OCI-LY1 (cell line): ENCODE data around the gene AGK.

Source experiments
- H2AFZ ChIP-seq: fragments of 200-600 bp; sonication (generic), shearing (Covaris generic); 2 replicates; pipeline ENCODE4 v1.6.0; 2014; ENCODE audit warnings: antibody characterized with exemption, mild to moderate bottlenecking, low read length
- H3F3A ChIP-seq: fragments of 200-600 bp; sonication (generic), shearing (Covaris generic); 2 replicates; pipeline ENCODE4 v1.6.0; 2014; ENCODE audit warnings: mild to moderate bottlenecking, antibody characterized with exemption, low read length, moderate library complexity; ENCODE audit not compliant: insufficient read depth
- H3K27ac ChIP-seq: fragments of 200-600 bp; sonication (generic); 2 replicates; pipeline ENCODE4 v1.5.1; 2014; ENCODE audit warnings: low read length, mixed run types, mild to moderate bottlenecking, low read depth; ENCODE audit not compliant: poor library complexity, severe bottlenecking
- H3K27me3 ChIP-seq: fragments of 200-600 bp; sonication (generic); 2 replicates; pipeline ENCODE4 v1.6.0; 2014; ENCODE audit warnings: antibody characterized with exemption, mild to moderate bottlenecking, low read length, moderate library complexity; ENCODE audit not compliant: insufficient read depth
- H3K36me3 ChIP-seq: fragments of 200-600 bp; sonication (generic); 2 replicates; pipeline ENCODE4 v1.6.1; 2014; ENCODE audit warnings: mild to moderate bottlenecking, antibody characterized with exemption, low read length, moderate library complexity, mixed read lengths; ENCODE audit not compliant: insufficient read depth
- H3K4me1 ChIP-seq: fragments of 200-600 bp; sonication (generic); 2 replicates; pipeline ENCODE4 v1.5.1; 2014; ENCODE audit warnings: mild to moderate bottlenecking, low read length, moderate library complexity; ENCODE audit not compliant: insufficient read depth, severe bottlenecking
- H3K4me2 ChIP-seq: fragments of 200-600 bp; sonication (generic), shearing (Covaris generic); 2 replicates; pipeline ENCODE4 v1.6.1; 2014; ENCODE audit warnings: low read length
- H3K4me3 ChIP-seq: fragments of 200-600 bp; sonication (generic); 2 replicates; pipeline ENCODE4 v1.5.1; 2014; ENCODE audit warnings: low read length, low read depth, mild to moderate bottlenecking, mixed read lengths; ENCODE audit not compliant: poor library complexity, severe bottlenecking
- H3K79me2 ChIP-seq: fragments of 200-600 bp; shearing (Covaris generic); 2 replicates; pipeline ENCODE4 v1.6.1; 2016; ENCODE audit warnings: mixed run types, low read length, mixed read lengths; ENCODE audit not compliant: insufficient read depth
- H3K9ac ChIP-seq: fragments of 200-600 bp; sonication (generic), shearing (Covaris generic); 2 replicates; pipeline ENCODE4 v1.6.1; 2014; ENCODE audit warnings: mild to moderate bottlenecking, low read length, mixed read lengths
- H3K9me2 ChIP-seq: fragments of 200-600 bp; sonication (generic), shearing (Covaris generic); 2 replicates; pipeline ENCODE4 v1.6.1; 2014; ENCODE audit warnings: low read depth, mild to moderate bottlenecking, low read length, mixed read lengths
- H3K9me3 ChIP-seq: fragments of 200-600 bp; shearing (Covaris generic); 2 replicates; pipeline ENCODE4 v1.6.1; 2014; ENCODE audit warnings: low read length, mixed read lengths
- H4K20me1 ChIP-seq: fragments of 200-600 bp; sonication (generic), shearing (Covaris generic); 2 replicates; pipeline ENCODE4 v1.6.0; 2016; ENCODE audit warnings: mild to moderate bottlenecking, low read length; ENCODE audit not compliant: insufficient read depth
- CTCF ChIP-seq: fragments of 200-600 bp; sonication (generic), shearing (Covaris generic); IDR thresholded peaks from 2 replicates; pipeline ENCODE4 v1.5.1; 2017; ENCODE audit warnings: mild to moderate bottlenecking, antibody characterized with exemption, low read length, moderate library complexity, mixed read lengths
- EZH2 ChIP-seq: fragments of 200-600 bp; sonication (generic), shearing (Covaris generic); IDR thresholded peaks from 2 replicates; pipeline ENCODE4 v1.8.0; 2017; ENCODE audit warnings: borderline replicate concordance, mixed run types, mild to moderate bottlenecking, antibody characterized with exemption, low read length, moderate library complexity, mixed read lengths

Gene AGK

GRCh38 chr7:141515941-141516340, 35.3 kb upstream of the AGK start:
- H3K27me3 ChIP-seq, result peaks cover 7% of the 10 kb centered on the region; the same call in 1 of the 2 replicates
- H3K36me3 ChIP-seq, result no peaks in the 10 kb centered on the region
- TF ChIP-seq EZH2, result no peak
- no peak for TF ChIP-seq CTCF
- no peak overlapping the region for H3K4me3 ChIP-seq
- no peaks in the 10 kb centered on the region for H3K9me3 ChIP-seq
- H3K9me2 ChIP-seq, result no peaks in the 10 kb centered on the region
- H2AFZ ChIP-seq, result no peak overlapping the region
- no peaks in the 10 kb centered on the region for H3F3A ChIP-seq
- no peaks in the 10 kb centered on the region for H4K20me1 ChIP-seq
- no peak overlapping the region for H3K4me2 ChIP-seq
- no peaks in the 10 kb centered on the region for H3K79me2 ChIP-seq
- H3K27ac ChIP-seq, result no peak overlapping the region
- H3K9ac ChIP-seq, result no peak overlapping the region
- no peaks in the 10 kb centered on the region for H3K4me1 ChIP-seq

GRCh38 chr7:141519623-141520022, 31.6 kb upstream of the AGK start:
- Histone ChIP-seq H3K4me1 (no peaks in the 10 kb centered on the region), H4K20me1 (no peaks in the 10 kb centered on the region), H3K79me2 (no peaks in the 10 kb centered on the region), H3F3A (no peaks in the 10 kb centered on the region), H3K9me2 (no peaks in the 10 kb centered on the region), H3K36me3 (no peaks in the 10 kb centered on the region), H3K9me3 (no peaks in the 10 kb centered on the region), H2AFZ (no peak overlapping the region), H3K27ac (no peak overlapping the region), H3K4me2 (no peak overlapping the region), H3K4me3 (no peak overlapping the region), H3K9ac (no peak overlapping the region), H3K27me3 (peaks cover 7% of the 10 kb centered on the region; the same call in 1 of the 2 replicates)
- TF ChIP-seq CTCF (no peak), EZH2 (no peak)

GRCh38 chr7:141522657-141523342, 28.4 kb upstream of the AGK start:
- H3K4me1 ChIP-seq, result no peaks in the 10 kb centered on the region
- no peak overlapping the region for H2AFZ ChIP-seq
- TF ChIP-seq EZH2 (no peak), CTCF (no peak)
- H3K4me3 ChIP-seq, result no peak overlapping the region
- H3K9me3 ChIP-seq, result no peaks in the 10 kb centered on the region
- H3K9me2 ChIP-seq, result no peaks in the 10 kb centered on the region
- no peaks in the 10 kb centered on the region for H3K79me2 ChIP-seq
- no peak overlapping the region for H3K27ac ChIP-seq
- H3K27me3 ChIP-seq, result peaks cover 7% of the 10 kb centered on the region; the same call in 1 of the 2 replicates
- no peaks in the 10 kb centered on the region for H3K36me3 ChIP-seq
- no peak overlapping the region for H3K9ac ChIP-seq
- H3F3A ChIP-seq, result no peaks in the 10 kb centered on the region
- H4K20me1 ChIP-seq, result no peaks in the 10 kb centered on the region
- H3K4me2 ChIP-seq, result no peak overlapping the region
